GM12878 (cell line): ENCODE results near the gene ARL4C. TPM values are rescaled to one million over a fixed set of nuclear protein-coding genes. Genes with fewer than 3 reads are reported as not detected.

Experiments used
- ATAC-seq: fragments of 200-7000 bp; cut with Tn5 transposase; 3 replicates; pipeline ENCODE4 v1.9.1; 2020; ENCODE audit warnings: mild to moderate bottlenecking, moderate library complexity
- BruUV-seq: library from RNA; stranded (reverse); fragments of 400-500 nt; replicated peaks from 2 replicates; lab custom pipeline; 2021; lab: Mats Ljungman, UMichigan
- CTCF ChIA-PET: fragments of 300-600 bp; sonication (Branson Sonifier 250); formaldehyde crosslinking; extraction: SDS; loops from one replicate; lab custom pipeline; 2021; ENCODE audit warnings: inconsistent platforms; lab: Yijun Ruan, JAX
- POLR2A ChIA-PET: fragments of 350-600 bp; formaldehyde crosslinking; extraction: SDS; loops from one replicate; lab custom pipeline; 2021; ENCODE audit warnings: inconsistent platforms; lab: Charles Lee
- RAD21 ChIA-PET: fragments of 300-600 bp; sonication (Branson Sonifier 250); formaldehyde crosslinking; loops from one replicate; lab custom pipeline; 2023; ENCODE audit warnings: antibody characterized with exemption; ENCODE audit not compliant: unreplicated experiment; lab: Charles Lee
- SMC1A ChIA-PET: fragments of 300-600 bp; sonication (Branson Sonifier 250); formaldehyde crosslinking; loops from one replicate; lab custom pipeline; 2023; ENCODE audit not compliant: unreplicated experiment, uncharacterized antibody; lab: Charles Lee
- DNase-seq: peaks from one replicate; pipeline ENCODE4 v3.0.0-alpha.2; 2011; ENCODE audit warnings: low read depth, low spot score
- FAIRE-seq: peaks from 3 replicates; lab custom pipeline; 2011; peaks lifted over from hg19 to GRCh38; lab: Jason Lieb, UNC
- H2AFZ ChIP-seq: 2 replicates; pipeline ENCODE4 v1.6.0; 2011; ENCODE audit warnings: low read depth, low read length, control low read depth; ENCODE audit not compliant: control insufficient read depth
- H3K27ac ChIP-seq: 2 replicates; pipeline ENCODE4 v1.5.1; 2011; ENCODE audit warnings: control low read depth; ENCODE audit not compliant: control insufficient read depth, insufficient read depth
- H3K27me3 ChIP-seq, 2 experiments: replicated peaks in 1 of 2; 2 replicates each; pipeline versions ENCODE4 v1.6.0 to v1.6.1; 2011; ENCODE audit warnings: low read length in 1 of 2; ENCODE audit not compliant: control insufficient read depth in 2 of 2, insufficient read depth in 2 of 2
- H3K36me3 ChIP-seq, 2 experiments: 2 replicates each; pipeline ENCODE4 v1.5.1; 2011; ENCODE audit warnings: low read length in 1 of 2; ENCODE audit not compliant: control insufficient read depth in 2 of 2, insufficient read depth in 2 of 2
- H3K4me1 ChIP-seq: 2 replicates; pipeline ENCODE4 v1.6.1; 2011; ENCODE audit warnings: mild to moderate bottlenecking, low read length, moderate library complexity, mixed read lengths; ENCODE audit not compliant: control insufficient read depth, insufficient read depth
- H3K4me2 ChIP-seq: 2 replicates; pipeline ENCODE4 v1.6.0; 2011; ENCODE audit warnings: control low read depth; ENCODE audit not compliant: control insufficient read depth, insufficient read depth
- H3K4me3 ChIP-seq: fragments of 200-600 bp; sonication (generic); 2 replicates; pipeline ENCODE4 v1.5.1; 2016
- H3K79me2 ChIP-seq: 2 replicates; pipeline ENCODE4 v1.6.0; 2011; ENCODE audit warnings: low read length; ENCODE audit not compliant: control insufficient read depth, insufficient read depth
- H3K9ac ChIP-seq: 2 replicates; pipeline ENCODE4 v1.8.0; 2011; ENCODE audit warnings: low read length, control low read depth, mixed read lengths; ENCODE audit not compliant: control insufficient read depth, insufficient read depth
- H3K9me3 ChIP-seq: replicated peaks from 3 replicates; pipeline ENCODE4 v1.5.1; 2011; ENCODE audit warnings: mild to moderate bottlenecking, low read length; ENCODE audit not compliant: control insufficient read depth, insufficient read depth
- H4K20me1 ChIP-seq: 2 replicates; pipeline ENCODE4 v1.6.0; 2011; ENCODE audit not compliant: control insufficient read depth, insufficient read depth
- ATF3 ChIP-seq: IDR thresholded peaks from 2 replicates; pipeline ENCODE4 v1.6.1; 2011; ENCODE audit warnings: low read depth, mild to moderate bottlenecking, low read length, moderate library complexity, borderline replicate concordance; ENCODE audit errors: extremely low read depth
- BCLAF1 ChIP-seq: fragments of 450-650 bp; IDR thresholded peaks from 2 replicates; pipeline ENCODE4 v1.6.1; 2017; ENCODE audit warnings: antibody characterized with exemption, mild to moderate bottlenecking, moderate library complexity
- BMI1 ChIP-seq: fragments of 450-650 bp; IDR thresholded peaks from 2 replicates; pipeline ENCODE4 v1.6.1; 2016; ENCODE audit warnings: mild to moderate bottlenecking, moderate library complexity, borderline replicate concordance
- BRCA1 ChIP-seq: IDR thresholded peaks from 2 replicates; pipeline ENCODE4 v1.6.1; 2011; ENCODE audit warnings: low read depth, low read length, improper control_type of control experiment
- HDAC2 ChIP-seq: fragments of 200-600 bp; sonication (generic); IDR thresholded peaks from 2 replicates; pipeline ENCODE4 v1.6.1; 2017
- KAT2A ChIP-seq: conservative IDR thresholded peaks from 2 replicates; pipeline ENCODE4 v1.6.1; 2011; ENCODE audit warnings: low read depth, low read length; ENCODE audit not compliant: control insufficient read depth
- NFXL1 ChIP-seq: fragments of 450-650 bp; IDR thresholded peaks from 2 replicates; pipeline ENCODE4 v1.6.1; 2017; ENCODE audit warnings: antibody characterized with exemption, mild to moderate bottlenecking, borderline replicate concordance
- NFYA ChIP-seq: IDR thresholded peaks from 2 replicates; pipeline ENCODE4 v1.6.1; 2011; ENCODE audit warnings: low read depth, mild to moderate bottlenecking, low read length, improper control_type of control experiment, borderline replicate concordance
- PML ChIP-seq: IDR thresholded peaks from 2 replicates; pipeline ENCODE4 v1.6.1; 2012; ENCODE audit warnings: low read length, inconsistent platforms
- POLR2A ChIP-seq: IDR thresholded peaks from 2 replicates; pipeline ENCODE4 v1.6.1; 2011; ENCODE audit warnings: low read depth, mild to moderate bottlenecking, low read length
- RAD51 ChIP-seq: fragments of 450-650 bp; IDR thresholded peaks from 2 replicates; pipeline ENCODE4 v1.6.1; 2016; ENCODE audit warnings: moderate library complexity, mild to moderate bottlenecking, inconsistent platforms
- REST ChIP-seq: IDR thresholded peaks from 2 replicates; pipeline ENCODE4 v1.6.1; 2012; ENCODE audit warnings: mild to moderate bottlenecking, low read depth, low read length
- SPI1 ChIP-seq: IDR thresholded peaks from 2 replicates; pipeline ENCODE4 v1.6.1; 2011; ENCODE audit warnings: low read depth, mild to moderate bottlenecking, low read length, moderate library complexity, borderline replicate concordance; ENCODE audit not compliant: insufficient read depth
- STAT3 ChIP-seq: IDR thresholded peaks from 2 replicates; pipeline ENCODE4 v1.6.1; 2011; ENCODE audit warnings: low read depth, low read length, improper control_type of control experiment
- ZNF274 ChIP-seq: IDR thresholded peaks from one replicate; pipeline ENCODE4 v1.8.0; 2011; ENCODE audit not compliant: insufficient read length, insufficient read depth
- ZNF622 ChIP-seq: fragments of 450-650 bp; IDR thresholded peaks from 2 replicates; pipeline ENCODE4 v1.6.1; 2017; ENCODE audit warnings: mild to moderate bottlenecking, inconsistent platforms
- WGBS: methylation state at CpG from one replicate; pipeline ENCODE4 v1.1.6; 2016; ENCODE audit warnings: low lambda C conversion rate; ENCODE audit not compliant: insufficient replicate concordance, insufficient coverage; ENCODE audit errors: missing lambda C conversion rate; 5-methylcytosine and 5-hydroxymethylcytosine counted together
- in situ Hi-C: fragments of 300-500 bp; cut with MboI; formaldehyde crosslinking; loops from 9 replicates; pipeline ENCODE4 v1.14.3; 2018; ENCODE audit warnings: mixed read lengths
- intact Hi-C: fragments of 100-400 bp; cut with micrococcal nuclease; formaldehyde crosslinking; loops from one replicate; pipeline ENCODE4 v1.14.2; 2022; ENCODE audit not compliant: unreplicated experiment
- polyA plus RNA-seq, 11 experiments: library from polyadenylated mRNA; depleted of rRNA in 4 of 11; unstranded in 6 of 11; stranded (reverse) in 5 of 11; fragments of >200 nt; fragmentation: Nextera tagmentation in 4 of 11; fragmentation: Illumina TruSeq in 1 of 11; extraction: Ambion mirVana in 4 of 11; extraction: Trizol in 1 of 11; gene quantifications; 1 replicate in 1 of 11; 2 replicates in 10 of 11; pipeline versions ENCODE4 v1.2.1 to v1.2.3, GENCODE V29; 2011 to 2016; ENCODE audit warnings: inconsistent platforms in 2 of 11, missing spikeins in 2 of 11, low read depth in 1 of 11
- total RNA-seq, 4 experiments: library from RNA; depleted of rRNA in 3 of 4; stranded (reverse); fragments of >200 nt in 3 of 4; fragmentation: Illumina TruSeq in 1 of 4; extraction: Trizol in 1 of 4; gene quantifications; 2 replicates each; pipeline versions ENCODE4 v1.2.1 to v1.2.3, GENCODE V29; 2013 to 2021

The ARL4C gene
- total and polyA plus RNA-seq, 10 of the 15 experiments (the other 5 are each of a cell fraction or from before 2014, with no cell fraction given) = 0.03 to 0.72 (median 0.06) TPM; not detected in 4

- TF ChIP-seq HDAC2 = no peak
- TF ChIP-seq, all 136 proteins: peak for 0
Observed at GRCh38 chr2:234476766-234477165, 20.1 kb downstream of the ARL4C start (continued).

GRCh38 chr2:234474654-234475053 is 22.2 kb downstream of the ARL4C start:
- ATAC-seq (no peak), DNase-seq (no peak), FAIRE-seq (no peak)
- no peak overlapping the region for H3K9ac ChIP-seq
- ChIA-PET SMC1A (no interaction called here), CTCF (no interaction called here), POLR2A (no interaction called here), RAD21 (no interaction called here)
- no peaks in the 10 kb centered on the region for H3K27me3 ChIP-seq
- 65% methylated on average over 3 of the region's 3 CpGs for WGBS
- H2AFZ ChIP-seq = no peak overlapping the region
- no peak overlapping the region for H3K27ac ChIP-seq
- no peak overlapping the region for H3K4me3 ChIP-seq
- TF ChIP-seq REST = no peak
- TF ChIP-seq NFXL1 = no peak
- TF ChIP-seq SPI1 = no peak
- TF ChIP-seq BCLAF1 = no peak
- no peak for TF ChIP-seq BMI1
- no peak for TF ChIP-seq ZNF274
- TF ChIP-seq PML = no peak
- no peak for TF ChIP-seq KAT2A
- no peak for TF ChIP-seq BRCA1
- TF ChIP-seq STAT3 = no peak
- no peak for TF ChIP-seq ZNF622
- no peak for TF ChIP-seq RAD51
- TF ChIP-seq NFYA = no peak
- no peak for TF ChIP-seq POLR2A
- no peak for TF ChIP-seq ATF3
- BruUV-seq = no TSS peak
- no peaks in the 10 kb centered on the region for H3K36me3 ChIP-seq
- no peaks in the 10 kb centered on the region; the same call in 2 of the 3 replicates for H3K9me3 ChIP-seq
- intact Hi-C loops = no loop called here
- no peaks in the 10 kb centered on the region for H4K20me1 ChIP-seq
- in situ Hi-C loops = no loop called here
- no peaks in the 10 kb centered on the region for H3K79me2 ChIP-seq
- no peak overlapping the region for H3K4me2 ChIP-seq
- peaks cover 3% of the 10 kb centered on the region; the same call in 1 of the 2 replicates for H3K4me1 ChIP-seq
